ENCODE data around the gene CCDC3.
A peak's percentile ranks its signal among the peaks of the same experiment; 100 is the strongest.

Gene CCDC3

DNA sequence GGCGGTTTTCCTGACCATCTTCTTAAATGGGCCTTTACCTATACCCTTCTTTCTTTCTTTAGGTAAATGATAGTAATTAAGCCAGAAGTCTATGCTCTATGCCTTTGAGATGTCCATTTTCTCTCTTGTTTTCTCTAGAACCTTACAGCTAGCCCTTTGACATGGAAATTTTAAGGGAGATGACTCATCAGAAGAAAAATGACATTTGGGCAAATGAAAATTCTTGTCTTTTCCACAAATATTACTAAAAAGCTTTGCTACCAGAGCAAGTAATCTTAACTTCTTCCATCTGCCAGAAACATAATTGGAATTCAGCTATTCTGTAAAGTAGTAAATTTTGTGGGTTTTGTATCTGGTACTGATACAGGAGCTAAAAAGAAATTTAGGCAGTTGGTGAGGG, 59.5 kb downstream of the CCDC3 start:
- TF ChIP-seq POLR2A (IDR thresholded peaks at IDR 0.05; ENCODE audit: low read length) (no peak), GATA1 (IDR thresholded peaks at IDR 0.05; ENCODE audit: low read depth, low read length) (no peak)
- DNase-seq: no peak

DNA sequence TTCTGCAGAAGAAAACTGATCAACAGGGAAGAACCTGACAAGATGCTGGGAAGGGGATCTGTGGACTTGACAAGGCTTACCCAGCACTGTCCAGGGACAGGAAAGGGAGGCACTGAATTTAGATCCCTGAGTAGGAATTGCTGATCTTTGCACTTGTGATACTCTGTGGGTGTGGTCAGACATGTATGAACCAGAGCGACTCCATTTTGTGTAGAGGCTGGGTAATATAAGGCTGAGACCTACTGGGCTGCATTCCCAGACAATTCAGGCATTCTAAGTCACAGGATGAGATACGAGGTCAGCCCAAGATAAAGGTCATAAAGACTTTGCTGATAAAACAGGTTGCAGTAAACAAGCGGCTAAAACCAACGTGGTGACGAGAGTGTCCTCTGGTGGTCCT, 60.7 kb downstream of the CCDC3 start:
- no peak for DNase-seq

DNA sequence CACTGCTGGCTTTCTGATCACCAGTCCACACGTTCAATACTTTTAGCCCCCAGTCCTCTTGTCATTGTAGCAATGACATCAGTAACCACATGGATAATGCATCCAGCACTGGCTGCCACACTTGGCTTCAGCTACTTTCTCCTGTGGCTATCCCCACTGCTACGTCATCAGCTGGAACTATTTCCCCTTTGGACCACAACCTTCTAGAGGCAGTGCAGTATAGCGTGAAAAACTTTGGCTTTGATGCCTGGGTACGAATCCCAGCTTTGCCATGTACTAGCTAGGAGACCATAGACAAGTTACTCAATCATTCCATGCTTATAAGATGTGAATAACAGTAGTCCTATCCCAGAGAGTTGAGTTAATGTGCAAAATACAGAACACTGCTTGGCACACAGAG, 63.2 kb downstream of the CCDC3 start:
- no peak for DNase-seq
- no peak for TF ChIP-seq GATA1 (IDR thresholded peaks at IDR 0.05; ENCODE audit: low read depth, low read length)
- TF ChIP-seq POLR2A (IDR thresholded peaks at IDR 0.05; ENCODE audit: low read length): no peak

More for the DNA sequence above, 60.7 kb downstream of the CCDC3 start:
- TF ChIP-seq POLR2A (IDR thresholded peaks at IDR 0.05; ENCODE audit: low read length): no peak
- TF ChIP-seq GATA1 (IDR thresholded peaks at IDR 0.05; ENCODE audit: low read depth, low read length): no peak

DNA sequence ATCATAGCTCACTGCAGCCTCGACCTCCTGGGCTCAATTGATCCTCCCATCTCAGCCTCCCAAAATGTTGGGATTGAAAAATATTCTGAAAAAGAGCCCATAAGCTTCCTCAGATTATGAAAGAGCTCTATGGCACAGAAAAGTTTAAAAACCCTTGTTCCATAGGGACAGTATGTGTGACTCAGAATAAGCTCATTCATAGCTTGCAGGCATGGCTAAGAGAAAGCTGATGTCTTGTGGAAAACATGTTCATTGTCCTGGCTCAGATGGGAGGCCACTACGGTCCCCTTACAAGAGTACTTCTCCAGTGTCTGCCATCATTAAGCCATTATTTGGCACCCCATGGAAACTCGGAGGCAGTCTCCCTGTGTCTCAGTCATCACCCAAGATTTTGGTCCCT, 64.0 kb downstream of the CCDC3 start:
- TF ChIP-seq GATA1 (IDR thresholded peaks at IDR 0.05; ENCODE audit: low read depth, low read length) (no peak), POLR2A (IDR thresholded peaks at IDR 0.05; ENCODE audit: low read length) (no peak)
- no peak for DNase-seq

DNA sequence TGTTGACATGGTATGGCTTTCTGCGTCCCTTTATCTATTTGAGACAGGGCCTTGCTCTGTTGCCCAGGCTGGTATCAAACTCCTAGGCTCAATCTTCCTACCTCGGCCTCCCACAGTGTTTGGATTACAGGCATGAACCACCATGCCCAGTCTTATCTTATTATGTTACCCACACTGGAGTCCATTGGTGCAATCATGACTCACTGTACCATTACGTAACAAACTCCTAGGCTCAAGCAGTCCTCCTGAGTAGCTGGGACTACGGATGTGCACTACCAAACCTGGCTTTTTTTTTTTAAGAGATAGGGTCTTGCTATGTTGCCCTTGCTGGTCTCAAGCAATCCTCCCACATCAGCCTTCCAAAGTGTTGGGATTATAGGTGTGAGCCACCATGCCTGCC, 66.7 kb downstream of the CCDC3 start:
- TF ChIP-seq POLR2A (IDR thresholded peaks at IDR 0.05; ENCODE audit: low read length): no peak
- no peak for TF ChIP-seq GATA1 (IDR thresholded peaks at IDR 0.05; ENCODE audit: low read depth, low read length)
- DNase-seq: peak; percentile 3 to 11

DNA sequence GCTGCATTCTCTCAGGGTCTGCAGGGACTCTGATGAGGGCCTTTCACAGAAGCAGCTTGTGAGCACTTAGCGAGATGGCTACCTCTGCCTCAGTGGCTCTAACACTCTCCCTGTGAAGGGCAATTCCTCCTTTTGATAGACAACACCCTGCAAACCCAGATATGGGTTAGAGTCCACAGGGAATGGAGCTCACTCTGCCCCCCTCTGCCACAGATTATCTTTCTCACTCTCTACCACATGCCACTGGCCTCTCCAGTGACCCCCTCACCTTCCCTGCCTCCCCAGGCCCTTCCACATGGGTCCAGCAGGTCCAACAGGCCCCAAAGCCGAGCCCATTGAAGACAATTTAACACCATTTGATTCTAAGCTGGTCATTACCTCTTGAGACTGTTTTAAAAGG, 72.1 kb downstream of the CCDC3 start:
- no peak for DNase-seq
- TF ChIP-seq POLR2A (IDR thresholded peaks at IDR 0.05; ENCODE audit: low read length) (no peak), GATA1 (IDR thresholded peaks at IDR 0.05; ENCODE audit: low read depth, low read length) (no peak)

DNA sequence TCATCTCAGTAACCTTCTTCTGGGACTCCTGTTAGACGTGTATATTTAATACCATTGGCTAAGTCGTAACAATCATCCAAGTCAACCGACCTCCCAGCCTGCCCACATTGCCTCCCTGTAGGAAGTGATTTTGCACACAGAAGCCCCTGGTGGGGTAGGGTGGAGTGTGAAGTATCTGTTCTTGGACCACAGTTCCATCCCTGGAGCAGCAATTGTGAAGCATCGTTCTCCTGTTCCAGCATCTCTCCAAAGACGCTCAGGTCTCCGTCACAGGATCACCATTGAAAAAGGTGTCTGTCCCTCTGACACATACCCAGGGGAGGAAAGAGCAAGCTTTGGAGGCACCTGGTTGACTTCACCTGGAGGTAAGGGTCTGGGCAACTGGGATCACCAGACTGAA, 72.9 kb downstream of the CCDC3 start:
- no peak for TF ChIP-seq POLR2A (IDR thresholded peaks at IDR 0.05; ENCODE audit: low read length)
- TF ChIP-seq GATA1 (IDR thresholded peaks at IDR 0.05; ENCODE audit: low read depth, low read length): no peak
- DNase-seq: no peak

DNA sequence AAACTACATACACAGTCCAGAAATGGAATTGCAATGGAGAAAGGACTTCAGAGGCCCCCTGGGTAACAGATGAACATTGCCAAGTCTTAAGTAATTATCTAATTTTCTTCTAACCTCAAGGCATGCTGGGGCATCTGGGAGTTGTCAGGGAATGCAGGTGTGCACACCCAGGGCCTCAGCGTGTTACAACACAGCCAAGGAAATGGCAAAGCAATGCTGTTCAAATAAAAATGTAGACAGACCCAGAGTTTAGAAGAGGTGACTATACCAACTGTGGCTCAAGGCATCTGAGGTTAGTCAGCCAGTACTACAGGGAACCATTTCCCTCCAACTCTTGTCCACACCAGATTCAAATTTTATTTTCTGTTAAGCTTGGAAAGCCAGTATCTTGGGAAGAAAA, 73.6 kb downstream of the CCDC3 start:
- no peak for DNase-seq
- TF ChIP-seq POLR2A (IDR thresholded peaks at IDR 0.05; ENCODE audit: low read length) (no peak), GATA1 (IDR thresholded peaks at IDR 0.05; ENCODE audit: low read depth, low read length) (no peak)

DNA sequence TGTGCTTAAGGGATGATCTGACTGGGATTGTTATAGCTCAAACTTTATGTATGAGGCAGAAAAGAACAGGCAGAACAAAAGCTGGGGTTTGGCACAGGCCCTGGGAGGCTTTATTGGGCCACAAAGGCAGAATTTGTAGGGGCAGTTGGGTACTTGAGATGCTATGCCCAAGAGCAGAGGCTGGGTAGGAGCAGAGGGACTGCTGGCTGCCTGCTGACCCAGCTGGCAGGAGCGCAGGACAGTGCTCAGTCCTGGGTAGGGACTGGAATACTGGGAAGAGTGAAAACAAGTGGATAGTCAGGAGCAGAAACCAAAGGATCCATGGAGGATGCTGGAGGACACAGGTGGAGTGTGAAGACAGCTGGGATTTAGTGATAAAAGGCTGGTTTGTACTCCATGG, 75.7 kb downstream of the CCDC3 start:
- no peak for TF ChIP-seq POLR2A (IDR thresholded peaks at IDR 0.05; ENCODE audit: low read length)
- no peak for TF ChIP-seq GATA1 (IDR thresholded peaks at IDR 0.05; ENCODE audit: low read depth, low read length)
- no peak for DNase-seq

DNA sequence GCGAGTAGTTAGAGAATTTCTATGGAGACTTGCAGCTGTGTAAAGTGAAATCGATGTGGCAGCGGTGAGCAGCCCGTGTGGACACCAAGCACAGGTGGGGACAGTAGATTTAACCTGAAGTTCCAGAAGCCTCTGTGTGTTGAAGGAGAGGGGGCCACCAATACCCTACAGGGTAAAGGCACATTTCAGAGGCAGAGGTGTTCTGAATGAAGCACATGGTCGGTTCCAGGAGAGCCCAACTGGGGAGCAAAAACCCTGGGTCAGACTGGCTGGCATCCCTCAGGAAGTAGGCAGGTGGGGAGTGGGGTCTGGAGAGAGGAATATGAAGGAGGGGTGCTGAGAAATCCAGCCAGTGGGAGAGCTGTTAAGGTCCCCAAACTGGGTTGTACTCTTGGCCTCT, 76.6 kb downstream of the CCDC3 start:
- TF ChIP-seq GATA1 (IDR thresholded peaks at IDR 0.05; ENCODE audit: low read depth, low read length): no peak
- no peak for TF ChIP-seq POLR2A (IDR thresholded peaks at IDR 0.05; ENCODE audit: low read length)
- no peak for DNase-seq

DNA sequence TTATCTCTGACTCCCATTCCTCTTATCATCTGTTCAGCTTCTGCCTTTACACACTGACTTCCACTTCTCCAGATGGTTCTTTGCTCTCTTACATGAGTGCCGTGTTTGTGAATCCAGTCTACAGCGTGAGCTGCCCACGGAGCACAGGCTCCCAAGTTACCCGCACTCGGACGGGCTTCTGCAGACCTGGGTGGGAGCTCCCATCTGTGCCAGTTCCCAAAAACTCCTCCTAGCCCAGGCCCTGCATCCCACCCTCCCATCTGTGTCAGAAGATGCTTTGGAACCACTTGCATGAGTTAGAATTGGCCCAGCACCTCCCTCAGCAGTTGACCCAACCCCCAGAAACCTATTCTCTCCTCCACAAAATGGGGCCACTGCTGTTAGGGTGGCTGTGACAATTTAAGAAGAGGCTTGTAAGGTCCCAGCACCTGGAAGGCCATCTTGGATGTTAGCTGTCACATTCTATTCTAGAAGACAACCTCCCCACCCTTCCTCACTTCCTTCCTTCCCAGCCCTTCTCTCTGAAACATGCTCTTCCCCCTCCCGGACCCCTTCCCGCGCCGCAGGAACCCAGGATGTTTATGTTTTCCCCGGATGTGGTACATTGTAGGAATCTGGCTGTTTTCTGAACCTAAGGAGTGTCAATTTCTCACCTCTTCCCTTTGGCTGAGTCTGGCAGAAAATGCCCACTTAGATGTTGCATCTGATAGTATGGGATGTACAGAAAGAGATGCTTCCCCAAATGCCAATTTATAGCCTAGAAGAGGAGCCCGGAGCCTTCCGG, 79.2 kb downstream of the CCDC3 start:
- TF ChIP-seq GATA1 (IDR thresholded peaks at IDR 0.05; ENCODE audit: low read depth, low read length) (no peak), POLR2A (IDR thresholded peaks at IDR 0.05; ENCODE audit: low read length) (no peak)
- DNase-seq: peak in 1 of 2 experiments; percentile 42

DNA sequence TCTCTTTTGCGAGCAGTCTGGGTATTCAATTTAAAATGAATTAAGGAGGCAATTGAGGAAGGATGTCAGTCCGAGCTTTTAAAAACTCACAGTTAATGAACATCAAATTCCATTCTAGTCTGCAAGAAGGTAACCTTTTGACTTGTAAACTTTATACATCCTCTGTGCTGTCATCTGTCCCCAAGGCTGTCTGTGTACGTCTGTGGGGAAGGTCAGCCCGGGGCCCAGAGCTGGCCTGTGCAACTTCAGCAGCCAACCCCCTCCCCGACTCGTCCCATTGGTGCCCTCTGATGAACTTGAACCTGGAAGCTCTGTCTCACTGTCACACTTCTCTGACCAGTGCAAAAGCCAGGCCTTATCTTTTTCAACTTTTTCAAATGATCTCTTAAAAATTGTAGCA, 80.3 kb downstream of the CCDC3 start:
- TF ChIP-seq GATA1 (IDR thresholded peaks at IDR 0.05; ENCODE audit: low read depth, low read length) (no peak), POLR2A (IDR thresholded peaks at IDR 0.05; ENCODE audit: low read length) (no peak)
- DNase-seq: no peak

DNA sequence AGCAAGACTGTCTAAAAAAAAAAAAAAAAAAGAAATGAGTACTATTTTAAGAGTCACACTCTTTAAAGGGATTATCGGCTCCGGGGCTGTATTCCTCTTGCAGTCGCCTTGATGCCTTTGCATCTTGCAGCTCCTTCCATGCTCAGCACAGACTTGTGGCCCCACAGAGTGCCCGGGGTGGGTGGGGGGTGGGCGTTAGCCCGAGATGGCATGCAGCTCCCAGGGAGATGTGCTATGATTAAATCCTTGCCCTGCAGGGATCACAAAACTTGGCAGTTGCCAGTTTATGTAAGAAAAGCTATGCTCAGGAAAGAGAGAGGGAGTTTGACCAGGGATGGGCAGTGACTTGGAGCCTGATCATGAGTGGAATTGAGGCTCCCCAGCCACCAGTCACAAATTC, 81.9 kb downstream of the CCDC3 start:
- TF ChIP-seq GATA1 (IDR thresholded peaks at IDR 0.05; ENCODE audit: low read depth, low read length) (no peak), POLR2A (IDR thresholded peaks at IDR 0.05; ENCODE audit: low read length) (no peak)

DNA sequence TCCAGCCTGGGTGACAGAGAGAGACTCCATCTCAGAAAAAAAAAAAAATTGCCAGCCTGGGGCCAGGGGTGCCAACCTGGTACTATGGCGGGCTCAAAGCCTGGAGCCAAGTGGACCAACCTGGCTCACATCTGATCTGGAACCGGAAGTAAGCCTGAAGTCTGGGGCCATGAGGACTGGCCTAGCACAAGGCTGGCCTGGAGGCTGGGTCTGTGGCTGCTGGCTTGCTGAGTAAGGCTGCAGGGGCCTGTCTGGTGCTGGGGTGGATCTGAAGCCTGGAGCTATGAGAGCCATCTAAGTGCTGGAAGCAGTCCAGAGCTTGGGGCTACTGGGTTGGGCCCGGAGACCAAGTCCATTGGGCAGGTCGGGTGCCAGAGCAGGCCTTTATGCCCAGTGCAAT, 84.9 kb downstream of the CCDC3 start:
- DNase-seq: no peak
- no peak for TF ChIP-seq GATA1 (IDR thresholded peaks at IDR 0.05; ENCODE audit: low read depth, low read length)
- TF ChIP-seq POLR2A (IDR thresholded peaks at IDR 0.05; ENCODE audit: low read length): no peak

More for the DNA sequence above, 81.9 kb downstream of the CCDC3 start:
- no peak for DNase-seq

DNA sequence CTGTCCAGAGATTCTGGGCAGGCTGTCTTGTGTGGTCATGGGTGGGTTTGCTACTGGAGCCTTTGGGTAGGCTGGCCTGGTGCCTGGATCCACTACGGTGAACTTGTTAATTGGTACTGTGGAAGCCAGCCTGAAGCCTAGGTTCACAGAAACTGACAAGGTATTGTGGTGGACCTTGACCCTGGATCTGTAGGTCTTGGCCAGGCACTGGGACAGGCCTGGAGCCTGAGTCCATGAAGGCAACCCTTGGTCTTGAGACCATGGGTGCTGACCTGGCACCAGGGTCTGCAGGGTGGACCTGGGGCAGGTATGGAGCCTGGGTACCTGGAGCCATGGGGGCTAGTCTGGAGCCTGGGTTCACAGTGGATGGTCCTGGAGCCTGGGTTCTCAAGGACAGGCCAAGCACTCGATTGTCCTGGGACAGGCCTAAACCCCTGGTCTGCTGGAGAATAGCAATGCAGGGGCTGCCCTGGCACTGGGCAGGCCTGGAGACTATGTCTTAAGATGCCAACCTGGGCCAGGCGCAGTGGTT, 85.8 kb downstream of the CCDC3 start:
- DNase-seq: no peak
- no peak for TF ChIP-seq GATA1 (IDR thresholded peaks at IDR 0.05; ENCODE audit: low read depth, low read length)
- TF ChIP-seq POLR2A (IDR thresholded peaks at IDR 0.05; ENCODE audit: low read length): no peak
